ENCODE results near the gene PLEK2. TPM values are rescaled to one million over a fixed set of nuclear protein-coding genes. Genes with fewer than 3 reads are reported as not detected.

The PLEK2 gene
- total RNA-seq, 1 experiment from 2014 or later = 9.1 TPM

- Histone ChIP-seq H3K9me3 (ENCODE audit: control insufficient read depth, insufficient read depth, low read depth, low read length) (no peaks in the 10 kb centered on the region), H3K36me3 (ENCODE audit: control insufficient read depth, insufficient read depth, low read length) (no peaks in the 10 kb centered on the region; the same call in 1 of the 2 replicates), H3K27me3 (ENCODE audit: control insufficient read depth, insufficient read depth, low read length) (no peaks in the 10 kb centered on the region), H3K4me3 (ENCODE audit: low read depth in 2 of 2, low read length in 2 of 2) (peak overlapping the region; percentile 48 to 59), H3K4me1 (ENCODE audit: control insufficient read depth, insufficient read depth, low read length) (peaks cover 3% of the 10 kb centered on the region; the same call in 1 of the 2 replicates), H3K27ac (ENCODE audit: low read length) (no peak overlapping the region)
- TF ChIP-seq CTCF (IDR thresholded peaks at IDR 0.05) (no peak), REST (IDR thresholded peaks at IDR 0.05; ENCODE audit: insufficient read depth in 1 of 2, low read depth in 2 of 2, low read length in 1 of 2) (no peak), SIN3A (IDR thresholded peaks at IDR 0.05; ENCODE audit: borderline replicate concordance, insufficient read depth, low read depth, low read length) (no peak), TCF7L2 (IDR thresholded peaks at IDR 0.05; ENCODE audit: low read depth, low read length) (no peak), POLR2AphosphoS5 (IDR thresholded peaks at IDR 0.05; ENCODE audit: low read depth, low read length) (no peak)
- BruUV-seq (replicated peaks) = no TSS peak
- ChIA-PET POLR2A (no interaction called here), CTCF (interaction anchor here (0.6 kb wide), 2 partner anchors 16 to 155 kb away, joined by 3 to 5 read pairs; no protein-coding TSS in a partner anchor)
- in situ Hi-C loops (cut with HindIII; ENCODE audit: low pct_unique_long_range_greater_than_20kb, low sequenced_read_pairs) (no loop called here), intact Hi-C loops (cut with micrococcal nuclease; ENCODE audit: unreplicated experiment) (no loop called here)
- DNase-seq (ENCODE audit: low read depth, low spot score) = no peak
- peak; percentile 8; the same call in 1 of the 2 replicates for ATAC-seq
These were observed 595 bp downstream of the PLEK2 start for GRCh38 chr14:67411370-67411769.

DNA sequence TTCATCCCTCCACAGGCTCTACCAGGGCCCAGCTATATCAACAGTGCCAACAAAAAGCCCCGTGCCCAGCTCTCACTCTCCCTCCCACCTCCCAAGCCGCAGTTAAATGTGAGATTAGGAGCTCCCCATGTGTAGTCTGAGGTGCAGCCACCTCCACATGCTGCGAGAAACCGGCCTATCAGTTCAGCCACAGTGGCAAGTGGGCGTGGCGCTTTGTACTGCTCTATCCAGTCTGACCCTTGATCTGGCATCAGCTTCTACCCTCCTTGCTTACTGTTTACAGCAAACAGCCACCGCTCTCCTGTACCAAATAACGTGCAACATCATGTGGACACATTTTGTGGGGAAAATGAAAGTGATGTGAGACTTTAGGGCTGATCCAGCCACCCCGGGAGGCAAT is 1.7 kb downstream of the PLEK2 start:
- DNase-seq (ENCODE audit: low read depth, low spot score) = no peak
- BruUV-seq (replicated peaks) = no TSS peak
- TF ChIP-seq REST (IDR thresholded peaks at IDR 0.05; ENCODE audit: insufficient read depth in 1 of 2, low read depth in 2 of 2, low read length in 1 of 2) (no peak), TCF7L2 (IDR thresholded peaks at IDR 0.05; ENCODE audit: low read depth, low read length) (no peak), CTCF (IDR thresholded peaks at IDR 0.05) (no peak), SIN3A (IDR thresholded peaks at IDR 0.05; ENCODE audit: borderline replicate concordance, insufficient read depth, low read depth, low read length) (no peak), POLR2AphosphoS5 (IDR thresholded peaks at IDR 0.05; ENCODE audit: low read depth, low read length) (no peak)
- Histone ChIP-seq H3K27ac (ENCODE audit: low read length) (no peak overlapping the region), H3K36me3 (ENCODE audit: control insufficient read depth, insufficient read depth, low read length) (no peaks in the 10 kb centered on the region; the same call in 1 of the 2 replicates), H3K27me3 (ENCODE audit: control insufficient read depth, insufficient read depth, low read length) (no peaks in the 10 kb centered on the region), H3K4me3 (ENCODE audit: low read depth in 2 of 2, low read length in 2 of 2) (no peak overlapping the region), H3K9me3 (ENCODE audit: control insufficient read depth, insufficient read depth, low read depth, low read length) (no peaks in the 10 kb centered on the region), H3K4me1 (ENCODE audit: control insufficient read depth, insufficient read depth, low read length) (peaks cover 3% of the 10 kb centered on the region; the same call in 1 of the 2 replicates)
- intact Hi-C loops (cut with micrococcal nuclease; ENCODE audit: unreplicated experiment) = no loop called here
- CTCF ChIA-PET = interaction anchor here (0.6 kb wide), 1 partner anchor 16 kb away, joined by 3 read pairs; no protein-coding TSS in a partner anchor
- POLR2A ChIA-PET = interaction anchor here (0.6 kb wide), 2 partner anchors 206 to 853 kb away, joined by 3 read pairs; no protein-coding TSS in a partner anchor
- in situ Hi-C loops (cut with HindIII; ENCODE audit: low pct_unique_long_range_greater_than_20kb, low sequenced_read_pairs) = no loop called here
- no peak; the same call in 1 of the 2 replicates for ATAC-seq

Data from Panc1 (cell line).